ENCODE measurements around the gene EXOC3L1.

The EXOC3L1 gene

GRCh38 chr16:67142342-67142741 is 47.6 kb downstream of the EXOC3L1 start:
- no peak for FAIRE-seq

GRCh38 chr16:67141391-67141790 is 48.5 kb downstream of the EXOC3L1 start:
- no peak for FAIRE-seq

GRCh38 chr16:67137605-67138004 is 52.3 kb downstream of the EXOC3L1 start:
- FAIRE-seq: no peak

All from G401.6 (cell line).